Skeletal muscle cell (primary cell): ENCODE results near the gene ITFG1.
"Not testable (repeated sequence)": the region's sequence is repeated elsewhere in the genome, so short reads cannot be mapped to it uniquely, and the experiment has no call there.

Source experiments
- DNase-seq: peaks from one replicate; pipeline ENCODE4 v3.0.0-alpha.2; 2010; ENCODE audit warnings: low read depth
- H3K4me3 ChIP-seq: 2 replicates; pipeline ENCODE4 v1.5.1; 2011; ENCODE audit warnings: low read depth, mild to moderate bottlenecking, control low read depth, low read length, moderate library complexity

Gene ITFG1

GRCh38 chr16:47284999-47285398 lies 175.9 kb downstream of the ITFG1 start:
- no peak for DNase-seq
- no peak overlapping the region for H3K4me3 ChIP-seq

GRCh38 chr16:47278306-47278970 lies 182.4 kb downstream of the ITFG1 start:
- DNase-seq: no peak
- H3K4me3 ChIP-seq: no peak overlapping the region

- DNase-seq: no peak
- no peak overlapping the region for H3K4me3 ChIP-seq
Measured at GRCh38 chr16:47276522-47276921, 184.3 kb downstream of the ITFG1 start.

GRCh38 chr16:47262938-47263337 lies 197.9 kb downstream of the ITFG1 start:
- H3K4me3 ChIP-seq: no peak overlapping the region
- DNase-seq: no peak

GRCh38 chr16:47260503-47260902 lies 200.4 kb downstream of the ITFG1 start:
- DNase-seq: no peak
- no peak overlapping the region for H3K4me3 ChIP-seq

- no peak for DNase-seq
- no peak overlapping the region for H3K4me3 ChIP-seq
Measured at GRCh38 chr16:47258874-47259461, 201.9 kb downstream of the ITFG1 start.

GRCh38 chr16:47254756-47255155 lies 206.1 kb downstream of the ITFG1 start:
- DNase-seq: no peak
- H3K4me3 ChIP-seq: no peak overlapping the region

GRCh38 chr16:47250983-47251382 lies 209.9 kb downstream of the ITFG1 start:
- no peak overlapping the region for H3K4me3 ChIP-seq
- no peak for DNase-seq

- DNase-seq: no peak
- no peak overlapping the region for H3K4me3 ChIP-seq
Measured at GRCh38 chr16:47247690-47248089, 213.2 kb downstream of the ITFG1 start.

GRCh38 chr16:47244206-47244605 lies 216.7 kb downstream of the ITFG1 start:
- no peak for DNase-seq

GRCh38 chr16:47241061-47241460 lies 219.8 kb downstream of the ITFG1 start:
- no peak for DNase-seq
- H3K4me3 ChIP-seq: no peak overlapping the region

More at GRCh38 chr16:47244206-47244605, 216.7 kb downstream of the ITFG1 start:
- H3K4me3 ChIP-seq: no peak overlapping the region

- no peak overlapping the region for H3K4me3 ChIP-seq
- DNase-seq: no peak
Measured at GRCh38 chr16:47236716-47237115, 224.1 kb downstream of the ITFG1 start.

GRCh38 chr16:47230296-47230695 lies 230.6 kb downstream of the ITFG1 start:
- no peak for DNase-seq
- no peak overlapping the region for H3K4me3 ChIP-seq

GRCh38 chr16:47229053-47230050 lies 231.5 kb downstream of the ITFG1 start:
- H3K4me3 ChIP-seq: no peak overlapping the region
- DNase-seq: no peak

GRCh38 chr16:47228241-47228640 lies 232.6 kb downstream of the ITFG1 start:
- no peak overlapping the region for H3K4me3 ChIP-seq
- no peak for DNase-seq

- no peak for DNase-seq
- H3K4me3 ChIP-seq: no peak overlapping the region
Measured at GRCh38 chr16:47213761-47214440, 247.0 kb downstream of the ITFG1 start.

- no peak overlapping the region for H3K4me3 ChIP-seq
- DNase-seq: no peak
Measured at GRCh38 chr16:47211218-47211617, 249.6 kb downstream of the ITFG1 start.

GRCh38 chr16:47204736-47205504 lies 255.9 kb downstream of the ITFG1 start:
- H3K4me3 ChIP-seq: no peak overlapping the region
- DNase-seq: no peak

- DNase-seq, H3K4me3 ChIP-seq: not testable (repeated sequence)
Measured at GRCh38 chr16:47203433-47203832, 257.4 kb downstream of the ITFG1 start.
